Medulla oblongata (tissue), 1 donor: Measurements from ENCODE around the gene LAMA2.

Experiments
- DNase-seq: peaks from one replicate; pipeline ENCODE4 v3.0.0-alpha.2; 2015; ENCODE audit errors: extremely low spot score

Gene LAMA2

GRCh38 chr6:128899341-128900050, 16.6 kb downstream of the LAMA2 start:
- no peak for DNase-seq

GRCh38 chr6:128903715-128904114, 20.8 kb downstream of the LAMA2 start:
- DNase-seq: no peak

GRCh38 chr6:128914051-128914450, 31.1 kb downstream of the LAMA2 start:
- no peak for DNase-seq

DNA sequence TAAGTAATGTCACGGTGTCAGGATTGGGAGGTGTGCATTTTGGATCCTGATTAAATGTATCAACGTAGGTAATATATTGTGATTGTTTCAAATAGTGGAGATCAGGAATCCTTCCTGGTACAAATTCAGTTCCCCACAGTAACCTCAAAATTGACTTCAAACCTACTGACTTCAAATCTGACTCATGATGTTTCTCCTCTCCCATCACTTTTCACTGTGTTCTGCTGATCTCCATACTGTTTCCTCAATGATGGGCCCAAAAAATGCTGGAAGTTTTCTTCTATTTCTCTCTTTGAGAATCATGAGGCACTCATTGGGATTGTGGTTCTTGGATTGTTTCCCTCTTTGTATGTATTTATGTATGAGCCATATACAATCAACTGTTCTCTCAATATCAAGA, 35.9 kb downstream of the LAMA2 start:
- no peak for DNase-seq

DNA sequence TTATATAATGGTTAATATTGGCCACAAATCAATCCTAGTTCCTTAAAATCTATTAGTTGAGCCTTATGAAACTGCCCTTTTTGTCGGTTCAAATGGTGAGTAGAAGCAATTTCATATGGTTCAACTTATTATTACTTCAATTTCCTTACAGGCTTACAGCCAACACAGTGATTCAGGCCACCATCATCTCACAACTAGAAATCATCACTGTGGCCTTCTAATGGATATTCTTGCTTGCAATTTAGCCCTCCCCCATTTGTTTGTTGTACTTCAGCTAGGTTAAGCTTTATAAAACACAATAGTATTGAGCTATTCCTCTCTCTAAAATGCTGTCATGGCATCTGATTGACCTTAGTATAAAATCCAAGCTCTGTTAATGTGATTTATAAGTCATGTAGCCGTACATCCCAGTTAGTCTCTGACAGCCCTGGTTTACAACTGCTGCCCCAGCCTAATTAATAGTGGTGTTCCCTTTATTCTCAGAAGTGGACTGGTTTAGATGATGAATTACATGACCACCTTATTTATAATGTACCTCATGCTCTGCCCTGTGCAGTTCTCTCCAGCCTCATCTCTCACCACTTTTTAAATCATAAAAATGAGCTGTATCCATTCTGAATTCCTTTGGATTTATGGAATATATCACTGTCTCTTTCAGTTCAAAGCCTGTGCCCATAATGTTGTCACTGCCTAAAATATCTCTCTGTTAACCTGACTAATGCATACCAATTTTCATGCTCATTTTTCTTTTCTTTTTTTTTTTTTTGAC, 36.7 kb downstream of the LAMA2 start:
- DNase-seq: no peak

- DNase-seq: no peak
These were observed 42.8 kb downstream of the LAMA2 start for GRCh38 chr6:128925765-128926164.

- DNase-seq: no peak
These were observed 46.9 kb downstream of the LAMA2 start for GRCh38 chr6:128929869-128930268.

GRCh38 chr6:128930321-128930720, 47.4 kb downstream of the LAMA2 start:
- DNase-seq: no peak

GRCh38 chr6:128932061-128932460, 49.1 kb downstream of the LAMA2 start:
- no peak for DNase-seq

DNA sequence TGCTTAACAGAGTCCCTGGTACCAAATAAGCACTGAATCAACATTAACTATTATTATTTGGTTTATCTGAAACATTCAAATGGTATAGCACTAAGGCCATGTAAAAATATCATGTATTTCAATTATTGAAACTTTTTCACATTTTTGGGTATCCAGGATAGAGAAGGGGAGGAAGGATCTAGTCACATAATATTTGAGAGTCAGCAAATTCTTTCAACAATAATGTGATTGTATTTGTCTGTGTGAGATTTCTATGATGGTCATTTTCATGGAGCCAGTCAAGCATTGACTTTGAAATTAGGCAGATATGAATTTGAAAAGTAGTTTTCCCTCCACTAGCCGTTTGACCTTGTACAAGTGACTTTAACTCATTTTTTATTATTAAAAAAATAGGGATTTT, 67.9 kb downstream of the LAMA2 start:
- no peak for DNase-seq

DNA sequence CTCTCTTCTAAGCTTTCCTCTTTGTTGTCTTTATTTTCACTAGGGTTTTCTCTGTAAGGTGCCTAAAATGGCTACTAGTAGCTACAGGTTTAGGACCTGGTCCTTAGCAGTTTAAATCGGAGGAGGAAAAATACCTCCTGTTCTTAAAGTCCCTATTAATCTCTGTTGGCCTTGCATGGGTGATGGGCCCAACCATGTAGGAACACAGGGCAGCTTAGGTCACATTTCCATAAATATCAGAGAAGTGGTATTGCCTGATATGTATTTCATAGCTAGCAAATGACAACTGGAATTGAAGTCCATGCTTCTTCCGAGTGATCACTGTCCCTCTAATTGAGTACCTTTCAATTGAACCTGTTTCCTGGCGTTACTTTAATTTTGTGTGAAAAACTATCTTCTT, 70.0 kb downstream of the LAMA2 start:
- DNase-seq: no peak

- no peak for DNase-seq
These were observed 71.5 kb downstream of the LAMA2 start for GRCh38 chr6:128954308-128955043.

- no peak for DNase-seq
These were observed 80.6 kb downstream of the LAMA2 start for GRCh38 chr6:128963561-128963960.

- DNase-seq: no peak
These were observed 81.4 kb downstream of the LAMA2 start for GRCh38 chr6:128964233-128964755.

DNA sequence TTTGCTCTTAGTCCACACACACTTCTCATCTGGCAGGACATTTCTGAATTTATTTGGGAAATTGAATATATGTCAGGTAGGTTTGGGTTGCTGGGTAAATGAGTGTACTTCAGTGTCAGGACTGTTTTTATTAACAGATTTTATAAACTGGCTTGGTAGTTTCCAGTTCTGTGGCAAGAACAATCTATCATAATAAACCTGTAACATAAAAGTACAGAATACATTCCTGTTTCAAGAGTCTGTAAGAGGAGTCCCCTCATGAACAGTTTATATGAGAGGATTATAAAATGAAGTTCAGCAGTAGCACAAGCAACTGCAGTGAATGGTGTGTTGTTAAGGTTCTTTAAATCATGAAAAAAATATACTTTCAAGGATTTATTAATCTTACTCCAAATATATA, 81.8 kb downstream of the LAMA2 start:
- DNase-seq: no peak

- DNase-seq: no peak
These were observed 84.0 kb downstream of the LAMA2 start for GRCh38 chr6:128966934-128967333.

DNA sequence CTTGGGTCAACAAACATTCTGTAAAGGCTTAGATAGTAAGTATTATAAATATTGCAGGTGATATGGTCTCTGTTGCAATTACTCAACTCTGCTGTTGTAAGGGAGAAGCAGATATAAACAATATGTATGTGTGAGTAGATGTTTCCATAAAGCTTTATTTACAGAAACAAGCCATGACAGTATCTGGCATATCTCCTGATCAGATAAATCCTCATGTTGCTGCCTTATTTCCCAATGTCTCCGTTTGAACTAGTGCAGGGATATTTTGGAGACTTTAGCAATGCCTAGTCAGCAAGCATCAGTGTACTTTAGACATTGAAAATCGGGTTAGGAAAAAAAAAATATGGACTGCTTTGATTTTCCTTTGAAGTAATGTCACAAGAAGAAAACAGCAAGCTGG, 96.1 kb downstream of the LAMA2 start:
- DNase-seq: no peak

DNA sequence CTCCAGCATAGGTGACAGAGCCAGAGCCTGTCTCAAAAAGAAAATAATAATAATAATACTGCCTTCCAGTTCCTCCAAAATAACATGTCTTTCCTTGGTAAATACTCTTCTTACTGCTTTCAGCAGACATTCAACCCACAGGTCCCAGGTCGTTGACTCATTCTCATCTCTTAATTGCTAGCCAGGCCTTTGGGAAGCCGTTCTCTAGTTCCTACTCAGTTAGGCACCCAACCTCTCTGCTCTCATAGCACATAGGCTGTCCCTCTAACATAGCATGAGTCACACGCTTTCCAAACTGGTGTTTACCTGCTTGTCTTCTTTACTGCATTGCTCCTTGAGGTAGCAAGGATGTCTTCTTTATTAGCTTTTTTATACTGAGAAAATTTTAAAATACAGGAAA, 98.8 kb downstream of the LAMA2 start:
- no peak for DNase-seq

- DNase-seq: no peak
These were observed 107.4 kb downstream of the LAMA2 start for GRCh38 chr6:128990360-128990759.

GRCh38 chr6:128990915-128991314, 108.0 kb downstream of the LAMA2 start:
- DNase-seq: no peak

- DNase-seq: no peak
These were observed 110.2 kb downstream of the LAMA2 start for GRCh38 chr6:128993166-128993565.

GRCh38 chr6:128997880-128998279, 114.9 kb downstream of the LAMA2 start:
- DNase-seq: no peak
